ENCODE results near the gene NFIA.

Gene NFIA

DNA sequence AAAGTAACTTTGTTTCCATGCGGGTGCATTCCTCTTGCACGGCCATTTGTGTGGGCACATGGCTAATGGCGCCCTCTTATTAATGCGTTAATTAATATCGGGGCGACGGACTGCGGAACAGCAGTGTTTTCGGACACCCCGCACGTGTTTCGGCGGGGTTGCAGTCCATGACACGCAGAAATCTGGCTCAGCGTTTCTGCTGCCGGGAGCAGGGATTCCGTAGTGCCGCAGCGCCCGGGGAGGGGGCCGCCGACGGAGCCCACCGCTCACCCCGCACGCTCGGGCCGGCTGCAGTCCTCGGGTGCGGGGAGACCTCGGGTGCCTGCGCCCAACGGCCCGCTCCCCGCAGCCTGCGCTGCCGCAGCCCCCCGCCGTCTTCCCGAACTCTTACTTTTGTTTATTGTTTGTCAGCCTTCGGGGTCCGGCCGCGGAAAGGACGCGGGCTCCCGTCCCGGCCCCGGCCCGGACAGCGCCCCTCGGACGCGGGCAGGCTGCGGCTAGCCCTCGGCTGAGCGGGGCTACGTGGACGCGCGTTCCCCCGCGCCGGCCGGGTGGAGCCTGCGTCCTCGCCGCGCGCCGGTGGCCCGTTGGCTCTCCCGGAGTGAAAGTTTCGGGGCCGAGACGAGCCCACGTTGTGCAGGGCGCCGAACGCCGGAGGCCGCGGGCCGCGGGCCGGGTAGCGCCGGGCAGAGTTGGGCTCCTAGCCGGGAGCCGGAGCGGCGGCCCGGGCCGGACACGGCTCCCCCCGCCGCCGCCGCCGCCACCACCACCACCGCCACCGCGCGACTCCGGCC is 849 bp downstream of the NFIA start:
- Histone ChIP-seq H3K4me3 (ENCODE audit: low read depth, low read length) (peak overlapping the region; percentile 74), H3K9me3 (ENCODE audit: control insufficient read depth, low read length) (no peaks in the 10 kb centered on the region), H3K36me3 (ENCODE audit: control insufficient read depth, insufficient read depth, low read length) (no peaks in the 10 kb centered on the region), H3K79me2 (no peaks in the 10 kb centered on the region), H3K4me1 (peaks cover 23% of the 10 kb centered on the region), H3K27ac (peak overlapping the region; percentile 79), H3K4me2 (ENCODE audit: low read length) (peak overlapping the region; percentile 81), H3K27me3 (ENCODE audit: control insufficient read depth, insufficient read depth, low read length) (no peaks in the 10 kb centered on the region), H3K9ac (peak overlapping the region; percentile 29), H2AFZ (peak overlapping the region; percentile 61)
- TF ChIP-seq, protein P1, sequence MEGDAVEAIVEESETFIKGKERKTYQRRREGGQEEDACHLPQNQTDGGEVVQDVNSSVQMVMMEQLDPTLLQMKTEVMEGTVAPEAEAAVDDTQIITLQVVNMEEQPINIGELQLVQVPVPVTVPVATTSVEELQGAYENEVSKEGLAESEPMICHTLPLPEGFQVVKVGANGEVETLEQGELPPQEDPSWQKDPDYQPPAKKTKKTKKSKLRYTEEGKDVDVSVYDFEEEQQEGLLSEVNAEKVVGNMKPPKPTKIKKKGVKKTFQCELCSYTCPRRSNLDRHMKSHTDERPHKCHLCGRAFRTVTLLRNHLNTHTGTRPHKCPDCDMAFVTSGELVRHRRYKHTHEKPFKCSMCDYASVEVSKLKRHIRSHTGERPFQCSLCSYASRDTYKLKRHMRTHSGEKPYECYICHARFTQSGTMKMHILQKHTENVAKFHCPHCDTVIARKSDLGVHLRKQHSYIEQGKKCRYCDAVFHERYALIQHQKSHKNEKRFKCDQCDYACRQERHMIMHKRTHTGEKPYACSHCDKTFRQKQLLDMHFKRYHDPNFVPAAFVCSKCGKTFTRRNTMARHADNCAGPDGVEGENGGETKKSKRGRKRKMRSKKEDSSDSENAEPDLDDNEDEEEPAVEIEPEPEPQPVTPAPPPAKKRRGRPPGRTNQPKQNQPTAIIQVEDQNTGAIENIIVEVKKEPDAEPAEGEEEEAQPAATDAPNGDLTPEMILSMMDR (IDR thresholded peaks at IDR 0.05): no peak

DNA sequence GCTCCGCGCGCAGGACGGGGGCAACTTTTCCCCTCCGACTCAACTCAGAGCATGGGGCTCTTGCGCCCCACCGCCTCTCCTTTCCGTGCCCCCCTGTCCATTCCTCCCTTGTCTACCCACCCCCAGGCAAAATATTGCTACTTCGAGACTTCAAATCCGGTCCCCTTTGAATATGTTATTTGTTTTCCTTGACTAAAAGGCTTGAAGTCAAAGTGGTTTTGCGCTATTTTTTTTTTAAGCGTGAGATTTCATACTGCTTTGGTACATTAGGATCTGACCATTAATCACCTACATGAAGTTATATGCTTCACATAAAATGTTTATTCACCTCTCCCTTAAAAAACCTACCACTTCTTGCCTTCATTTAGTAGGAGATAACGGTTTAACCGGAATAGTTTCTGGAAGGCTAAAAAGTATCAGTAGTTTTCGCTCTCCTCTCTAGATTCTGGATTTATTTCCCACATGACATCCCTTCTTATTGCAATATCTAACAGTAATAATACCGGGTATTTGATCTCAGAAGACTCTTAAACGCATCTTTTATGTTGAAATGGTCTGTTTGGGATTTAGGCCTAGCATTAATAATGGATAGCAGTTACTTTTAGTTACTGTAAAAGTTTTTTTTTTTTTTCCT is 1.6 kb downstream of the NFIA start:
- H3K9ac ChIP-seq: peak overlapping the region; percentile 46
- peak overlapping the region; percentile 68 for H3K4me3 ChIP-seq (ENCODE audit: low read depth, low read length)
- TF ChIP-seq, protein P1 (IDR thresholded peaks at IDR 0.05): no peak
- H3K36me3 ChIP-seq (ENCODE audit: control insufficient read depth, insufficient read depth, low read length): no peaks in the 10 kb centered on the region
- no peaks in the 10 kb centered on the region for H3K27me3 ChIP-seq (ENCODE audit: control insufficient read depth, insufficient read depth, low read length)
- peak overlapping the region; percentile 61 for H3K27ac ChIP-seq
- peaks cover 3% of the 10 kb centered on the region for H3K79me2 ChIP-seq
- H3K4me2 ChIP-seq (ENCODE audit: low read length): peak overlapping the region; percentile 73
- H2AFZ ChIP-seq: peak overlapping the region; percentile 62
- H3K4me1 ChIP-seq: peaks cover 16% of the 10 kb centered on the region
- no peaks in the 10 kb centered on the region for H3K9me3 ChIP-seq (ENCODE audit: control insufficient read depth, low read length)

DNA sequence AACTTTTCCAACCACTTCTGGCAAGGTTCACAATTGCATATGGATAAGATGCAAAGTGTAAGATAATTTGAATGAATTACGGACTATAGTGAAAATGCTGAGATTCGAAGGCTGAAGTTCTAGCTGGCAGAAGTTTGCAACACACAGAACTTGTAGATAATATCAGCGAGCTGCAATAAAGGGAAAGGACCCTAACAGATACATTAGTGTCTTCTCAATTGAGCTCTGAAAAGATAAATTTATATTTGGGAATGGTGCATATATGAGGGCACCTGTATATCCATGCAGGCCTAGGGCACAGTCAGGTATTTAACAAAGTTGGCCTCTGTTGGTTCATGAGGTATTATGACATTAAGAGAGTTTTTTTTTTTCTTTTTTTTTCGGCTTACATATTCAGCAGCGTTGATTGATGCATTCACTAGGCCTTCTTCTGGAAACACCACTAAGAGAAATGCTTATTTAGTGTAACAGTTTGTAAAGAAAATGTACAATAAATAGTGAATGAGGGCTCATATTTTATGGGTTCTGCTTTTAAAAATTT is 2.2 kb downstream of the NFIA start:
- no peak overlapping the region for H2AFZ ChIP-seq
- H3K36me3 ChIP-seq (ENCODE audit: control insufficient read depth, insufficient read depth, low read length): no peaks in the 10 kb centered on the region
- no peaks in the 10 kb centered on the region for H3K27me3 ChIP-seq (ENCODE audit: control insufficient read depth, insufficient read depth, low read length)
- peak overlapping the region; percentile 73 for H3K4me2 ChIP-seq (ENCODE audit: low read length)
- H3K4me1 ChIP-seq: peaks cover 9% of the 10 kb centered on the region
- TF ChIP-seq, protein P1 (IDR thresholded peaks at IDR 0.05): no peak
- peak overlapping the region; percentile 61 for H3K27ac ChIP-seq
- peak overlapping the region; percentile 68 for H3K4me3 ChIP-seq (ENCODE audit: low read depth, low read length)
- no peak overlapping the region for H3K9ac ChIP-seq
- H3K9me3 ChIP-seq (ENCODE audit: control insufficient read depth, low read length): no peaks in the 10 kb centered on the region
- peaks cover 3% of the 10 kb centered on the region for H3K79me2 ChIP-seq

DNA sequence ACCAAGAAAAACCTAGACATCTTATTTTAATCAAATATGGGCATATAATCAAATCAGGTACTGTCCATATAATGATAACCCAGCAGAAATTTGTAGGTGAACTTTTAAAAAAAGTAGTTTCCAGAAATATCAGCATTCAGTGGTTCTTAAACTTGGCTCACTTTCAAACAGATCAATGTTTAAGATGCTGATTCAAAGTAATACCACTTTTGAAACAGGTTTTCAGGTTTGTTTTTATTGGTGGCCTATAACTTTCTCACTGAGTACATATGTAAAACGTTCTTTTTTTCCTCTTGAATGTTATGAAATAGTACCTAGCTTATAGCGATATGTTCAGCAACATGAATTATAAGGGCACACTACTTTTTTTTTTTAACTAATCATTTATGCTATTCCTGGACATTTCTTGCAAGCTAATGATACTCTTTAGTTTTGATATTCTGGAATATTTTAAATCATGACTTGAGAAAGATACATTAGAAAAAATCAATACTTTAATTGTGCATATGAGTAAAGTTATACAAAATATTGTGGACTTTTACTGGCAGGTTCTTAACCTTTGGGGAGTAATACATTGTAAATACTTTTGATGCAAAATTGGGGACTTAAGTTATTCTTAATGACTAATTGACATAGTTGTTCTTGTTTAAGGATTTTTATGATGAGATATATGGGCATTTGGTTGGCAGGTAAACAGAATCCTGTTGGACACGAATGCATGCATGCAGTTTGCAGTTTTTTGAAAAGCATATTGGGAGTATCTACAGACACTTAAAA is 3.0 kb downstream of the NFIA start:
- no peak overlapping the region for H2AFZ ChIP-seq
- no peak overlapping the region for H3K27ac ChIP-seq
- no peaks in the 10 kb centered on the region for H3K27me3 ChIP-seq (ENCODE audit: control insufficient read depth, insufficient read depth, low read length)
- no peak overlapping the region for H3K9ac ChIP-seq
- H3K36me3 ChIP-seq (ENCODE audit: control insufficient read depth, insufficient read depth, low read length): no peaks in the 10 kb centered on the region
- H3K79me2 ChIP-seq: peaks cover 4% of the 10 kb centered on the region
- H3K4me3 ChIP-seq (ENCODE audit: low read depth, low read length): no peak overlapping the region
- TF ChIP-seq, protein P1 (IDR thresholded peaks at IDR 0.05): no peak
- H3K4me1 ChIP-seq: peaks cover 6% of the 10 kb centered on the region
- no peak overlapping the region for H3K4me2 ChIP-seq (ENCODE audit: low read length)
- H3K9me3 ChIP-seq (ENCODE audit: control insufficient read depth, low read length): no peaks in the 10 kb centered on the region

Data from parathyroid adenoma (tissue), 2 donors.